Measurements from ENCODE around the gene RAB15.

The RAB15 gene

DNA sequence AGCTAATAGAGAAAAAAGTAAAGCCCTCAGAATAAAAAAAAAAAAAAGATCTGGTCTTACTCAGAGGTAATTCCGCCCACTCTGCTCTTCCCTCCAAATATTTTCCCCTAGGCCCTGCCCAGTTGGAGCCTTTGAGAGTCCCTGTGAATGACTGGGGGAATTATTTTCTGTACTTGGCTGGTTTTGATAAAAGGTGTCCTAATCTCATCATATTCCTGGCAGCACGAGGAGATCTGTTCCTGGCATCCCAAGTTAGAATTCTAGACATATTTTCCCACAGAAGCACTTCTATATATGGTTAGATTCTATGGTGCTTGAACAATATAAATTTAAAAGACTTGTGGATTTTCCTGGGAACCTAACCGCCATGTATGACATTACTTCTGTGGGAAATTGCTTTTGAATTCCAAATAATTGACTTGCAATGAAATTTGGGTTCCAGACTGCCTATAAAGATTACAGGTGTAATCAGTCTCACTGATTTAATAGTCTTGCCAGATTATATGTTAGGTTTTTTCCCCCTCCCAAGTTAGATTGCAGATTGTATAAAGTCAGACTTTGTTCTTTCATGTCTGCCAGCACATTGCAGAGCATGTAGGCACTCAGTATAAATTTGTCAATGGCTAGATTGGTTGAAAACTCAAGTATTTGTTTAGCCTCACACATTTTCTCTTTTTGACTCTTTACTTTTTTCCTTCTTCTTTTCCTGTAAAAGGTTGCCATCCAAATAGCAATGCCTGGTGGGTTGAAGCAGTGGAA, 41.9 kb downstream of the RAB15 start:
- no peak for DNase-seq (ENCODE audit: extremely low spot score)
- ChIA-PET CTCF (no interaction called here), POLR2A (no interaction called here)
- TF ChIP-seq, protein P1, sequence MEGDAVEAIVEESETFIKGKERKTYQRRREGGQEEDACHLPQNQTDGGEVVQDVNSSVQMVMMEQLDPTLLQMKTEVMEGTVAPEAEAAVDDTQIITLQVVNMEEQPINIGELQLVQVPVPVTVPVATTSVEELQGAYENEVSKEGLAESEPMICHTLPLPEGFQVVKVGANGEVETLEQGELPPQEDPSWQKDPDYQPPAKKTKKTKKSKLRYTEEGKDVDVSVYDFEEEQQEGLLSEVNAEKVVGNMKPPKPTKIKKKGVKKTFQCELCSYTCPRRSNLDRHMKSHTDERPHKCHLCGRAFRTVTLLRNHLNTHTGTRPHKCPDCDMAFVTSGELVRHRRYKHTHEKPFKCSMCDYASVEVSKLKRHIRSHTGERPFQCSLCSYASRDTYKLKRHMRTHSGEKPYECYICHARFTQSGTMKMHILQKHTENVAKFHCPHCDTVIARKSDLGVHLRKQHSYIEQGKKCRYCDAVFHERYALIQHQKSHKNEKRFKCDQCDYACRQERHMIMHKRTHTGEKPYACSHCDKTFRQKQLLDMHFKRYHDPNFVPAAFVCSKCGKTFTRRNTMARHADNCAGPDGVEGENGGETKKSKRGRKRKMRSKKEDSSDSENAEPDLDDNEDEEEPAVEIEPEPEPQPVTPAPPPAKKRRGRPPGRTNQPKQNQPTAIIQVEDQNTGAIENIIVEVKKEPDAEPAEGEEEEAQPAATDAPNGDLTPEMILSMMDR (IDR thresholded peaks at IDR 0.05; ENCODE audit: control extremely low read depth, extremely low read depth, low read depth, missing control alignments) = no peak

DNA sequence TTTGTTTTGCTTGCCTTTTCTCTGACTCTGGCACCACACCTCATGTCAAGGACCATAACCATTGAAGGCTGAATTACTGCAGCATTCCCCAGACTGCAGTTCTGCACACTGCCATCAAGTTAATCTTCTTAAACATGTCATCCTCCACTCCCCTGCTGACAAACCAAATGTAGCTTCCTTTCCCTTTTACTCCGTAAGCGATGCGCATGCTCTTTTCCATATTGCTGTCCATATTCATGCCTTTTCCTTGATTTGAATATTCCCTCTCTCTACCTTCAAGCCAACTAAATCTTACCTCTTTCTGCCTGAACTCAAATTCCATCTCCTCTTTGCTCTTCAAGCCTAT, 43.1 kb downstream of the RAB15 start:
- CTCF ChIA-PET = no interaction called here
- TF ChIP-seq, protein P1 (IDR thresholded peaks at IDR 0.05; ENCODE audit: control extremely low read depth, extremely low read depth, low read depth, missing control alignments) = no peak

DNA sequence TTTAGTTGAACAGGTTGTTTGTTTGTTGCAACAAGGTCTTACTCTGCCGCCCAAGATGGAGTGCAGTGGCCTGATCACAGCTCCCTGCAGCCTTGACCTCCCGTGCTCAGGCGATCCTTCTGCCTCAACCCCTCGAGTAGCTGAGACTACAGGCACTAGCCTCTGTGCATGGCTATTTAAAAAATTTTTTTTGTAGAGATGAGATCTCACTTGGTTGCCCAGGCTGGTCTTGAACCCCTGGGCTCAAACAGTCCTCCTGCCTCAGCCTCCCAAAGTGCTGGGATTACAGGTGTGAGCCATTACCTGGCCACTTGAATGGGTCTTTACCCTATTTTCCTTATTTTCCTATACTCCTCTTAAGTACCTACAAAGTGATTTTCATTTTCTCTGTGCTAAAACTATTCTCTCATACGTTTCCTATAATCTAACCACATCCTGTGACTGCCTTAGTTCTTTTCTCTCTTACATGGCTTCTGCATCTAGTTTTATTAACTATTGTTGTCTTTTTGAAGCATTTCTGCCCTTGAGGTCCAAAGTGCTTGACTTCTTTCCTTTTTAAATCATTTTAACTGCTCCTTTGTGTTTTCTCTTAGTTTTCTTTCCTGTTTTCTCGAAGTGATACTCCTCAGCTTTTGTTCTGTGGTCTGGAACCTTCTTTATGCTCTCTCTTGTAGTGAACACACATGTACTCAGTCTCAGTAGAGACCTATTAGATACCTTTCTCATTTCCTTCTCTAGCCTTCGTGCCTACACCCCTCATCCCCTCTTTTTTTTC, 43.7 kb downstream of the RAB15 start:
- TF ChIP-seq, protein P1 (IDR thresholded peaks at IDR 0.05; ENCODE audit: control extremely low read depth, extremely low read depth, low read depth, missing control alignments) = no peak
- ChIA-PET CTCF (interaction anchor here (1.5 to 3.6 kb wide), 5 partner anchors 8 to 58 kb away, joined by 3 to 14 read pairs (median 10); partner anchors contain the start of genes CHURC1 and FNTB), POLR2A (interaction anchor here (0.7 kb wide), 1 partner anchor 13 kb away, joined by 3 read pairs; no protein-coding TSS in a partner anchor)
- no peak for DNase-seq (ENCODE audit: extremely low spot score)

More for the DNA sequence above, 43.1 kb downstream of the RAB15 start:
- POLR2A ChIA-PET = no interaction called here
- DNase-seq (ENCODE audit: extremely low spot score) = no peak

DNA sequence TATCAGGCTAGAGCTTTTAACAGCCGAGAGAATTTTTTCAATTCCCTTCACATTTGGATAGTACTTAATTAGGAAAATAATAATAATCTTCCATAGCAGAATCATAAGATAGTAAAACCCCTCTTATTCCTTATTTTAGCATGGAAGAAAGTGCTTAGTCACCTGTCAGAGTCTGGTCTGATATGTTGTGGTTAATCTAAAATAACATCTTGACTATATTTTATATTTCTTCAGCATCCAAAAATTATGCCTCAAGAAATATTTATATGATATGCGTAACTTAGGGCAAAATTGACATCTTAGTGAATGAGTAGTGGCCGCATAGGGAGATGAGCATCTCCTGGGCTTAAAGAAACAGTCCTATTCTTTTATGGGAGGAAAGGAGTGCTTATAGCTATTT, 45.1 kb downstream of the RAB15 start:
- TF ChIP-seq, protein P1 (IDR thresholded peaks at IDR 0.05; ENCODE audit: control extremely low read depth, extremely low read depth, low read depth, missing control alignments) = no peak
- ChIA-PET POLR2A (no interaction called here), CTCF (interaction anchor here (0.7 to 3.6 kb wide), 11 partner anchors 8 to 59 kb away, joined by 3 to 14 read pairs (median 3); partner anchors contain the start of genes CHURC1 and FNTB)
- no peak for DNase-seq (ENCODE audit: extremely low spot score)

DNA sequence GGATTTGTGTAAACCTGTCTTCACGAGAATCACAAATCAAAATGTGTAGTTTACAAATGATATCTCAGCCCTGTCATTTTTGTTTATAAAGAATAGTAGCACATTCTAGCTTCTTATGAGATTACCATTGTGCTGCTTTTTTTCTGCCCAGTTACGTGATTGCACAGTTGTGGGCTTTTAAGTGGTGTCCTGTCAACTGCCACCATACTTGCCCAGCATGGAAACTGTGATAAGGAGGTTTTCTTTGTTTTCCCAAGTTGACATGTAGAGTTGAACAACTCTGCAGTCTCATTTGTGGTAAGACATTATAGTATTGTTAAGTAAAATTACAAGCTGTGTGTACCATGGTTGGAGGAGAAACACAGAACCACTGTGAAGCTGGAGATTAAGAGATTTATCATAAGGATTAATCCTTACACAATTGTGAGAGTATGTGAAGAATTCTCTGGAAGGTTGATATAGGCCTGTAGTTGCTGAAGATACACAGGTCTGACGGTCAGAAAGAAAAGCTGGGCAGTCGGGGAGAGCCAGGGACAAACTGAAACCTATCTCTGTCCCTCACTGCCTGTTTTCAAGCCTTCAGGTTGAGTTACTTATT, 45.6 kb downstream of the RAB15 start:
- POLR2A ChIA-PET = no interaction called here
- CTCF ChIA-PET = interaction anchor here (0.7 to 3.6 kb wide), 11 partner anchors 8 to 60 kb away, joined by 3 to 14 read pairs (median 3); partner anchors contain the start of genes CHURC1 and FNTB
- DNase-seq (ENCODE audit: extremely low spot score) = no peak
- TF ChIP-seq, protein P1 (IDR thresholded peaks at IDR 0.05; ENCODE audit: control extremely low read depth, extremely low read depth, low read depth, missing control alignments) = no peak

DNA sequence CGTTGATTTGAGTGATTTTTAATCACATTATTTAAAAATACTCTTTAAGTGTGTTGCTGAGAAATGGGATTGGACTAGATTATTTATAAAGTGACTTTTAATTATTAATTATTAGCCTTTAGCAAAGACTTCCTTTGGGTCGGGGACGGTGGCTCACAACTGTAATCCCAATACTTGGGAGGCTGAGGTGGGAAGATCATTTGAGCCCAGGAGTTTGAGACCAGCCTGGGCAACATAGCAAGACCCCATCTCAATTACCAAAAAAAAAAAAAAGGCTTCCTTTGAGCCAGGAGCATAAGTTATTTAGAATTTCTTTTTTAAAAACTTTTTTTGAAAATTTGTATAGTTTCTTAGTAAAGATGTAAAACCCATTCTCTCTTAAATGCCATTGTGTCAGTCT, 49.1 kb downstream of the RAB15 start:
- TF ChIP-seq, protein P1 (IDR thresholded peaks at IDR 0.05; ENCODE audit: control extremely low read depth, extremely low read depth, low read depth, missing control alignments) = no peak
- POLR2A ChIA-PET = no interaction called here
- CTCF ChIA-PET = interaction anchor here (0.6 to 1.7 kb wide), 2 partner anchors 14 to 310 kb away, joined by 3 to 8 read pairs; no protein-coding TSS in a partner anchor
- DNase-seq (ENCODE audit: extremely low spot score) = no peak

Data from GM10248 (cell line).